Stimulated activated CD8-positive, alpha-beta memory T cell treated with anti-CD3 and anti-CD28 coated beads, Interleukin-12 subunit alpha, Interleukin-12 subunit beta, amount 100 ng/mL, for 1 hour (primary cell): ENCODE measurements around the gene EFEMP1.

ENCODE experiments used
- DNase-seq: peaks from one replicate; pipeline ENCODE4 v3.0.0-alpha.2; 2020; ENCODE audit warnings: low read depth

The EFEMP1 gene

DNA sequence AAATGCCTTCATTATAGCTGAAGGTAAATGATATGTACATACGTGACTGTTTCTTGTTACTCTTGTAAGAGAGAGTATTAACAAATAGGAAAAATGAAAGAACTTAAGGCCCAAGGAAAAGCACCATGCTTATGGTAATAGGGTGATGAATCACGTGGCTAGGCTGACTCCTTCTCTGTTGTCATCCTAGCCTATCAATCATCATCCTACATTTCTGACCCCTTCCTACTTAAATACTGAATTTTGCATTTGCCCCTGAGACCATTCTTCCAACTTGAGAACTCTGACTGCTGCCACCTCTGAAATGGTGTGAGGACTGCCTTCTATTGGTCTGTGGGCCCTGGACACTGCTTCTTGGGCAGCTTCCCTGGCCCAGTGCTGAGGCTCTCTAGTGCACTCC, 28.9 kb downstream of the EFEMP1 start:
- DNase-seq, result no peak

DNA sequence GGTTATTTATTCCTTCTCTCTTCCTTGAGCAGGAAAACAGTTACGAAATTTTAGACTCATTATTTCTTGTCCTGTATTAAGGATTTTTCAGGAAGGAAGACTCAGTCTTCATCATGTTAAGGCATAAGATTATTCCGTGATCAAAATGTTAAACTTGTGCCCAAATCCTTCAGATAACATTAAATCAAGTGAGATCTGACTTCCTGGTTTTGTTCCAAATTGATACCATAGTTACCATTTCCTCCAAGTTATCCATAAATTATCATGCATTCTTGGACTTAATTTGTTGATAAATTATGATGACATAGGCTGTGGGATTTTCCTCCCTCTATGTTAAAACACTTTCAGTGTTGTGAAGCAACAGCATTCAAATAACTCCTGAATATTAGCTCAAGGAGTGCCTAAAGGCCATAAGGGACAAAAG, 31.9 kb downstream of the EFEMP1 start:
- DNase-seq, result no peak

DNA sequence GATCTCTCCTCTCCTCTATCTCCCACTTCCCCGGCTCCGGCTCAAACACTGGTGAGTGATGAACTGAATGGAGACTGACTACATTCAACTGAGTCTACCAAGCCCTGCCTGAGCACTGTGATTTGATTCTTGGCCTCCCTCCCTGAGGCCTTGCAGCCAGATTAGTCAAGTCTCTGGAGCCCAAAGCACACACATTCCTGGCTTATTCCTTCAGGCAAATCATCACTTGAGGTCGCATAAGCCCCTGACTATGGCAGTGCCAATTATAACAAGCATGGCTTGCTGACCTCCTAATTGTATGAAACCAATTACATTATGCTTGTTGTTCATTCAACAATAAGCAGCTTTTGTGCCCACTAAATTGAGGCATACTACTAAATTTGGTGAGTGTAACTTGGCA, 34.6 kb downstream of the EFEMP1 start:
- DNase-seq, result no peak

GRCh38 chr2:55887901-55888624, 35.5 kb downstream of the EFEMP1 start:
- DNase-seq, result no peak

DNA sequence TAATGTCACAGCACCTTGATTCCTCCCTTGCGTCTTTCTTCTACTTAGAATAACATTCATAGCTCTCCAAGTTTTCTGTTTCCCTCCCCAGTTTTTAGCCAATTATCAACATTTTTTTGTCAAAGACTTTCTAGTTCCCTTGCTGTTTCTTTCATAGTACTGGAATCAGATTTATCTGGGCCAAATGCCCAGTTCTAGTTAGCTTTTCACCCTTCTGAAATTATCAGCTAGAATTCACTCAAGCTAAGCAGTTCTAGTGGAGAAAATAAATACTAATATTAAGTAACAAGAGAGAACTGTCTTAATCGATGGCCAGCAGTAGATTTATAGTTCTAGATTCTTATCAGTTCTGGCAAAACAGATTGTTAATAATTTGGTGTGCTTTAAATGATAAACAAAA, 36.2 kb downstream of the EFEMP1 start:
- DNase-seq, result no peak

DNA sequence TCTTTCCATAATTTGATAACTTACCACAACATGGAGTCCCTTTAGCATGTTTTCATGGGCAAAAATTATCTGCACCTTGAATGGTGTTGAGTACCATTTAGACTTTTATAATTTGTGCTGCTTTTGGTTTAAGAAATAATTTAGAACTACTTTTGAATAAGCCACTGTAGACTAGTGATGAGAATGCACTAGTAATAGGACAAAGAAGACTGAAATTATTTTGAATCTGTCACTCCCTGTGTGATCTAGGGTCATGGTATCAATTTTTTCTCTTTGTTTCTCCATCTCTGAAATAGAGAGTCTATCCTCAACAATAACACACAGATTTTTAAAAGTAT, 37.7 kb downstream of the EFEMP1 start:
- DNase-seq, result no peak

GRCh38 chr2:55885127-55885943, 38.2 kb downstream of the EFEMP1 start:
- no peak for DNase-seq

DNA sequence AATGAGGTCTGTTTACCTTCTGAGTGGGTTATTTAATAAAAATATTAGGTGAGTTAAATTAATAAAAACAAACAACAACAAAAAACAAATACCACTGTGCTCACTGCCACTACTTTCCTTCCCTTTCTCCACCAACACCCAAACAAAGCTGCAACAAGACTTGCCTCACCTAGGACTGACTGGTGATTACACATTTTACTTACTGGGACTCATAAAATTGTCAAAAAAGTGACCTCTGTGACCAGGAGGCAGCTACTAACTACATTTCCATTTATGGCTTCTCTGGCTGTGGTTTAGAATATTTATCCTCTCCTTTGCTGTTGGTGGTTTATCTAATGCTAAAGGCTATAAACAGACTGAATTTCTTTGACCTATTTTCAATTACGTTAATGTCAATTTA, 39.8 kb downstream of the EFEMP1 start:
- DNase-seq, result no peak

GRCh38 chr2:55883357-55883756, 40.2 kb downstream of the EFEMP1 start:
- DNase-seq, result no peak

- no peak for DNase-seq
Measured at GRCh38 chr2:55882954-55883353, 40.6 kb downstream of the EFEMP1 start.

DNA sequence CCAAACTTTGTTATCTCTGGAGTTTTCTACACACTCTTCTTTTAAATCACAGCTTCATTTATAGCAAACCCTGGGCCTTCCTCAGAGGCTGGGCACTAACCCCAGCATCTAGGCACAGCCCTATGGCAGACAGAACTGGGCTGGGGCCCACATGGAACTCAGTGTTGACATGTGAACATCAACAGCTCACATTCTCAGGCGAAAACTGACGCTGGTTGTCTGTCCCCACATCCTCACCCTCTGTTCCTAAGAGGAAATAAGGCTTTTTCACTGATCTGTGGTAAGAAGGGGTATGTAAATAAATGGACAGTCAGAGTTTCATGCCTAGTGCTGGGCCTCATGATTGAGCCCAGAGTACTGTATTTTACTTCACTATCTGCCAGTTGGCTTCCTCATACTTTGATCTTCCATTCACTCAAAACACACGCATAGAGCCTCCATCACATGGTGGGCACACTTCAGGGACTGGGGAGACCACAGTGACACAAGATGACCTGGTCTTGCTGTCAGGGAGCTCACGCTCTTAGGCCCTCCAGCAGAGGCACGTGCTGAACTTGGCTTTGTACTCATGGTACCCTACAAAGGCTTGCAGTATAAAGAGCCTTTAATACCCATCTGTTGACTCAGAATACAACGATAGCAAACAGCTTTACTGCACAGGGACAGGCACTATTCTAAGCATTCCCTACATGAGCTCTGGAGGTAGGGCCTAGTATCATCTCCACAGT, 43.0 kb downstream of the EFEMP1 start:
- no peak for DNase-seq

DNA sequence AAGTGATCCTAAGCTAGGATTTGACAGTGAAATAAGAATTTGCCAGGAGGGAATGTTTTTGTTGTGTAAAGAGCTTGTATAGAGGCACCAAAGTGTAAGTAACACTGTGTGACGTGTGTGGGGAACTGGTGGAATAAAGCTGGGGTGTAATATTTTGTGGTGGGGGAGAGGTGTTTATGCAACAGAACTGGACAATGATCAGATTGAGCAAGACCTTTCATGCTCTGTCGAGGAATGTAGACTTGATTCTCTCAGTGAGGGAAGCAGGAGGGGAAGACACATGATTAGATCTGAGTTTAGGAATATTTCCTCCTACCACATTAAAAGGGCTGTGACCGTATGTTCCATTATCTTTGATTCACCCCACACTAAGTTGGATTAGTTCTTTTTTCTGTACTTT, 43.6 kb downstream of the EFEMP1 start:
- DNase-seq, result no peak

- no peak for DNase-seq
Measured at GRCh38 chr2:55877087-55877436, 46.5 kb downstream of the EFEMP1 start.

GRCh38 chr2:55876429-55877086, 47.0 kb downstream of the EFEMP1 start:
- no peak for DNase-seq

- DNase-seq, result no peak
Measured at GRCh38 chr2:55875434-55876135, 48.0 kb downstream of the EFEMP1 start.

GRCh38 chr2:55874338-55874737, 49.2 kb downstream of the EFEMP1 start:
- DNase-seq, result no peak

- DNase-seq, result no peak
Measured at GRCh38 chr2:55871637-55872036, 51.9 kb downstream of the EFEMP1 start.

DNA sequence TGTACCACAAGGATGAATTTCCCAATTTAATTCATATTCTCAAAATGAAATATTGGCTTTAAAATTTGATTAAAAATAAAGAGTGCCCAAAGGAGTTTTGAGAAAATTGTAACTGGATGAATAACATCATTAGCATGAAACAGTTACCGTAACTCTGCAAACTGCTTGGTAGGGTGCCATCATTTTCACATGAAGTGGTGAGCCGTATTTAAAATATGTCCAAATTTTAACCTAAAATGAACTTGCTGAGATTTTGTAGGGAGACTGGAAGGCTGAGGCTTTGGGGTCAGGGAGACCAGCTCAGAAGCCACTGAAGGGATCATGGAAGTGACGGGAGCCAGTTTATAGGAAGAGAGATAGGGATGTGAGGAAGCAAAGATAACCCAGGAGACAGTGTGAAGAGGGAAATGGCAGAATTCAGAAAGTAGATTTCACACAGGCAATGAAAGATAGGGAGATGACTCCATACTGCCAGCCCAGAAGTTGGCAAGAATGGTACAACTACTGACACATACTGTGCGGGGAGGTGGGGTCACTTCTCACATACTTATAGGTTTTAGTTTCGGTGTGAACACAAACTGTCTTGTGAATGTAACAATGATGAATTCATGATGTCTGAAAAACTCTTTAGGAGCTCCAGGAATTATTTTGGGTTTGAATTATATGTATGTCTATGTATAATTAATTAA, 53.8 kb downstream of the EFEMP1 start:
- DNase-seq, result no peak

DNA sequence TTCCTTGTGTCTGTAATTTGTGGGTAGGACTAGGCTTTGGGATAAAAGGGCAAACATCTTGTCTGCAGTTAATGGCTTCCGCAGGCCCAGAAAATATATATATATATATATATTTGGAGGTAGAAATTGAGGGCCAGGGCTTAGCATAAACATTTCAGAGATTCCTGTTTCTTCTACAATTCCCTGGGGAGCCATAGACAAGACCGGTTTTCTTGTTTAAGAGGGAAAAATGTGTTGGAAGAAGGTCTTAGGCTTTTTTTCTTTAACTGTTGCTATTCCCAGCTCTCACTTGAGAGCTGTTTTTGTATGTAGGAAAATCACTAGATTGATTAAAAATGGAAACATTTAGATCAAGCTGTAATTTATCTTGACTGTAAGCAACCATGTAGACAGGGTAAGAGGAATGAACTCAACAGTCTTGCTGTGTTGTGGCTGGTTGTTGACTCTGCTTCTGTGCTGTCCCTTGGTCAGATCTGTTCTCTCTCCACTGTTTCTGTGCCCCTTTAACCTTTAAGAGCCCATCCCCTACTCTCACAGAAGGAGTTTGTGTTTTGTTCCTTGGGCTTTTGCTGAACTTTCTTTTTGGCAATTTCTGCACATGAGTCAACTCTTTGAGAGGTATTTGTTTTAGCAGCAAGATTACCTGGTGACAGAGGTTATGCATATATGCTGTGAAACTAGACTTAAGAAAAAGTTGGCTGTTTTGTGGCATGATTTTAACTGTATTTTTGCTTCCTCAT, 58.3 kb downstream of the EFEMP1 start:
- no peak for DNase-seq

DNA sequence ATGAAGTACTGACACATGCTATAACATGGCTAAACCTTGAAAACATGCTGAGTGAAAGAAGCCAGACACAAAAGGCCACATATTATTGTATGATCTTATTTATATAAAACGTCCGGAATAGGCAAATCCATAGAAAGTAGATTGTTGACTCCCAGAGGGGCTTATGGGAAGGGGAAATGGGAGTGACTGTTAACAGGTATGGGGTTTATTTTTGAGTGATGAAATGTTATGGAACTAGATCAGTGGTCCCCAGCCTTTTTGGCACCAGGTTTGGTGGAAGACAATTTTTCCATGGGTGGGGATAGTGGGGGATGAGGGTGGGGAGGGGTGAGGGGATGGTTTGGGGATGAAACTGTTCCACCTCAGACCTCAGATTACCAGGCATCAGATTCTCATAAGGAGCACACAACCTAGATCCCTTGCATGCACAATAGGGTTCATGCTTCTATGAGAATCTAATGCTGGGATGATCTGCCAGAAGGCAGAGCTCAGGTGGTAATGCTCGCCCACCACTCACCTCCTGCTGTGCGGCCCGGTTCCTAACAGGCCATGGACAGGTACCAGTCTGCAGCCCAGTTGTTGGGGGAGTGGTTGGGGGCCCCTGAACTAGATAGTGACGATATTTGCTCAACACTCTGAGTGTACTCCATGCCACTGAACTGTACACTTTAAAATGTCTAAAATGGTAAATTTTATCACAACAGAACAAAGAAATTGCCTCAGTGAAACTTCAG, 59.1 kb downstream of the EFEMP1 start:
- DNase-seq, result no peak
